GM12873 (cell line): Measurements from ENCODE around the gene TNPO3.

Experiments used
- CTCF ChIP-seq: IDR thresholded peaks from 2 replicates; pipeline ENCODE4 v1.5.1; 2012; ENCODE audit warnings: low read depth, mild to moderate bottlenecking, moderate library complexity, low read length, control low read depth; ENCODE audit not compliant: insufficient read depth; ENCODE audit errors: missing control alignments

The TNPO3 gene

DNA sequence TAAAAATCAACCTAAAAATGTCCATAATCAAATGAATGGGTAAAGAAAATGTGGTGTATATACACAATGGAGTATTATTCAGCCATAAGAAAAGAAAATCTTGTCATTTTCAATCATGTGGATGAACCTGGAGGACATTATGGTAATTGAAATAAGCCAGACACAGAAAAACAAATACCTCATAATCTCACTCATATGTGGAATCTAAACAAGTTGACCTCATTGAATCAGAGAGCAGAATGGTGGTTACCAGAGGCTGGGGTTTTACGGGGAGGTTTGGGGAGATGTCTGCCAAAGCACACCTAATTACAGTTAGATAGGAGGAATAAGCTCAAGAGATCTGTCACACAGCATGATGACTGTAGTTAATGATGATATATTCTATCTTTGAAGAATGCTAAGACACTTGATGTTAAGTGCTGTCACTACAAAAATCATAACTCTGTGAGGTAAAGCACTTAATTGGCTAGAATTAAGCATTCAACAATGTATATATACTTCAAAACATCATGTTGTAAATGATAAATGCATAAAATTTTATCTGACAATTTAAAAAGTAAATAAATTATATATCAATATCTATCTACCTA, 39.1 kb upstream of the TNPO3 start:
- TF ChIP-seq CTCF = no peak

DNA sequence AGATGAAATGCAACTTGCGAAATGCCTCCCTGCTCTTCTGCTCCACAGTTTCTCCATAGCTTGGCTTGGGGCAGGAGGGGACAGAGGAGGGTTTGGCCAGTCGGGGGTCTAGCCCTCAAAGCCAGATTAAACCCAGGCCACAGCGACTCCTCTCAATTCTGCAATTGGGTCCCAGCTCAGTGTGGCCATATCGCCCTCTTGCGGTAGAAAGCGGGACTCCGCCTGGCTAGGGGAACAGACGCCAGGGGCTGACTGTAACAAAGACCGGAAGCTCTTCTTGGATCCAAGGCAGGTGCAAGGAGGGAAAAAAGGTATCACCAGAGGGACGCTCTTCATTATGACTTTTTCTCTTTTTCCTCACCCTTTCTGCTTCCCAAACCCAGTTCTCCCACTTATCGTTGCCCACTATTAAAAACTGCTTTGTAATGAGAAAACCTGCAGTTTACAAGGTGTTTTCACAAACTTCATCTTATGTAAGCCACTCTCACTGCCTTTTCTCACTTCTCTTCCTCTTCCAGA, 36.6 kb upstream of the TNPO3 start:
- TF ChIP-seq CTCF = peak; percentile 99

DNA sequence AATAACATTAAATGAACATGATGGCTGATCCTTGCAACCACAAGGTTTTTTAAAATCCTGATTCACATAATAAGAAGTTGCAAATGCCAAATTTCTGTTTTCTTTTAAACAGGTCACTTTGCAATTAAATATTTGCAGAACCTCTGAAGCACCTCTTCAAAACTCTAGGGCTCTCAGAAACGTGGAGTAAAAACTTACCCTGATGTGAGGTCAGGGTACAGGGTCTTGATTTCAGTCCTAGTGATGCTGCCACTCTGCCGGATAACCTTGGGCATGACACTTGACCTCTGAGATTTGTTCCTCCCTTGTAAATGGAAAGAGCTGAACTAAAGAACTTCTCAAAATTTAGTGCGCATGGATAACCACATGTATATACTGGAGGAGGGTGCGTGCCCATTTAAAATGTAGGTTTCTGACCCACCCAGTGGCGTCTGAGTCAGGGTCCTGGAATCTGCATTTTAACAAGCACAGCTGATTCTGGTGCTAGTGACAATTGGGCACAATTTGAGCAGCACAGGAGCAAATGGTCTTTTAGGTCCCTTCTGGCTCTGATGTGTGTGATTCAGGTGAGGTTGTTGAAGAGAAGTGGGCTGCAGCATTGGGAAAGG, 35.5 kb upstream of the TNPO3 start:
- TF ChIP-seq CTCF = no peak

- TF ChIP-seq CTCF = no peak
These were observed 34.8 kb upstream of the TNPO3 start for GRCh38 chr7:129089521-129090212.

- no peak for TF ChIP-seq CTCF
These were observed 30.1 kb upstream of the TNPO3 start for GRCh38 chr7:129084801-129085551.

- TF ChIP-seq CTCF = no peak
These were observed 28.6 kb upstream of the TNPO3 start for GRCh38 chr7:129083525-129083924.

DNA sequence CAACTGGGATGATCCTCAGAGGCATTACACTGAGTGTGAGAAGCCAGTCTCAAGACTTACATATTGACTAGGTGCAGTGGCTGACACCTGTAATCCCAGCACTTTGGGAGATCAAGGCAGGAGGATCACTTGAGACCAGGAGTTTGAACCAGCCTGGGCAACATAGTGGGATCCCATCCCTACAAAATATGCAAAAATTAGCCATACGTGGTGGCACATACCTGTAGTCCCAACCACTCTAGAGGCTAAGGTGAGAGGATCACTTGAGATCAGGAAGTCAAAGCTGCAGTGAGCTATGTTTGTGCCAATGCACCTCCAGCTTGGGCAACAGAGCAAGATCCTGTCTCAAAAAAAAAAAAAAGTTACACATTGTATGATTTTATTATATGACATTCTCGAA, 23.5 kb upstream of the TNPO3 start:
- no peak for TF ChIP-seq CTCF
